HFFc6 (cell line): ENCODE data around the gene BMP5. TPM values are rescaled to one million over a fixed set of nuclear protein-coding genes. Genes with fewer than 3 reads are reported as not detected.

ENCODE experiments used
- DNase-seq: peaks from one replicate; pipeline ENCODE4 v3.0.0-alpha.2; 2018
- H3K27ac Mint-ChIP-seq: 2 replicates; pipeline ENCODE4 v1.8.0; 2020; ENCODE audit warnings: mild to moderate bottlenecking, mixed read lengths
- H3K27me3 Mint-ChIP-seq: 2 replicates; pipeline ENCODE4 v1.8.0; 2021; ENCODE audit warnings: mild to moderate bottlenecking, moderate library complexity, mixed read lengths; ENCODE audit not compliant: insufficient read depth
- H3K36me3 Mint-ChIP-seq: 2 replicates; pipeline ENCODE4 v1.8.0; 2021; ENCODE audit warnings: low read depth, mixed read lengths
- H3K4me1 Mint-ChIP-seq: 2 replicates; pipeline ENCODE4 v1.8.0; 2020; ENCODE audit warnings: low read depth, mixed read lengths
- H3K4me3 Mint-ChIP-seq: 2 replicates; pipeline ENCODE4 v1.8.0; 2020; ENCODE audit warnings: mild to moderate bottlenecking, moderate library complexity, mixed read lengths
- H3K9me3 Mint-ChIP-seq: 2 replicates; pipeline ENCODE4 v1.8.0; 2020; ENCODE audit warnings: mild to moderate bottlenecking, mixed read lengths
- CTCF ChIP-seq: fragments of 200-600 bp; sonication (generic); IDR thresholded peaks from 2 replicates; pipeline ENCODE4 v1.5.0; 2021; ENCODE audit warnings: antibody characterized with exemption, mild to moderate bottlenecking
- total RNA-seq, 6 experiments: library from RNA; stranded (reverse); fragmentation: NEBNext Ultra II Directional; extraction: Animal tissue kit (Norgen Biotek cat#: 25700); gene quantifications; 2 replicates in 1 of 6; 3 replicates in 5 of 6; pipeline ENCODE4 v1.2.3, GENCODE V29; 2021

The BMP5 gene
- total RNA-seq, 6 experiments from 2014 or later, result not detected

GRCh38 chr6:55756531-55757031 lies 118.8 kb downstream of the BMP5 start:
- Mint-ChIP-seq H3K9me3 (no peaks in the 10 kb centered on the region; the same call in 1 of the 2 replicates), H3K27me3 (no peaks in the 10 kb centered on the region), H3K27ac (no peak overlapping the region), H3K4me3 (no peak overlapping the region), H3K36me3 (no peaks in the 10 kb centered on the region), H3K4me1 (peaks cover 9% of the 10 kb centered on the region)
- TF ChIP-seq CTCF, result no peak
- DNase-seq, result no peak

GRCh38 chr6:55748880-55749279 lies 126.5 kb downstream of the BMP5 start:
- no peak for TF ChIP-seq CTCF
- no peaks in the 10 kb centered on the region for H3K27me3 Mint-ChIP-seq
- H3K9me3 Mint-ChIP-seq, result peaks cover 4% of the 10 kb centered on the region; the same call in 1 of the 2 replicates
- no peak overlapping the region for H3K27ac Mint-ChIP-seq
- H3K4me3 Mint-ChIP-seq, result no peak overlapping the region
- DNase-seq, result no peak
- no peaks in the 10 kb centered on the region for H3K36me3 Mint-ChIP-seq
- H3K4me1 Mint-ChIP-seq, result no peaks in the 10 kb centered on the region

- Mint-ChIP-seq H3K27ac (no peak overlapping the region), H3K4me3 (no peak overlapping the region), H3K27me3 (no peaks in the 10 kb centered on the region), H3K4me1 (no peaks in the 10 kb centered on the region), H3K36me3 (no peaks in the 10 kb centered on the region), H3K9me3 (peaks cover 13% of the 10 kb centered on the region)
- no peak for TF ChIP-seq CTCF
- DNase-seq, result no peak
Measured at GRCh38 chr6:55746473-55746872, 128.9 kb downstream of the BMP5 start.

GRCh38 chr6:55734256-55734655 lies 141.1 kb downstream of the BMP5 start:
- no peak for TF ChIP-seq CTCF
- Mint-ChIP-seq H3K4me1 (no peaks in the 10 kb centered on the region), H3K27me3 (no peaks in the 10 kb centered on the region), H3K9me3 (peaks cover 11% of the 10 kb centered on the region), H3K36me3 (no peaks in the 10 kb centered on the region), H3K27ac (no peak overlapping the region), H3K4me3 (no peak overlapping the region)
- no peak for DNase-seq

- no peaks in the 10 kb centered on the region for H3K9me3 Mint-ChIP-seq
- H3K27ac Mint-ChIP-seq, result no peak overlapping the region
- H3K4me3 Mint-ChIP-seq, result no peak overlapping the region
- no peak for TF ChIP-seq CTCF
- no peak for DNase-seq
- H3K36me3 Mint-ChIP-seq, result no peaks in the 10 kb centered on the region
- H3K27me3 Mint-ChIP-seq, result no peaks in the 10 kb centered on the region
- no peaks in the 10 kb centered on the region for H3K4me1 Mint-ChIP-seq
Measured at GRCh38 chr6:55729665-55730064, 145.7 kb downstream of the BMP5 start.

- Mint-ChIP-seq H3K36me3 (no peaks in the 10 kb centered on the region), H3K4me3 (no peak overlapping the region), H3K4me1 (no peaks in the 10 kb centered on the region), H3K27me3 (no peaks in the 10 kb centered on the region), H3K9me3 (no peaks in the 10 kb centered on the region), H3K27ac (no peak overlapping the region)
- no peak for TF ChIP-seq CTCF
- DNase-seq, result no peak
Measured at GRCh38 chr6:55726144-55726543, 149.2 kb downstream of the BMP5 start.
